ENCODE measurements around the gene ANK3.

Gene ANK3

GRCh38 chr10:60336901-60337630, 52.6 kb downstream of the ANK3 start:
- no peak overlapping the region for H3K4me3 Mint-ChIP-seq
- no peaks in the 10 kb centered on the region for H3K9me3 Mint-ChIP-seq
- intact Hi-C loops (cut with micrococcal nuclease) = no loop called here
- no peaks in the 10 kb centered on the region for H3K36me3 Mint-ChIP-seq (ENCODE audit: low read depth)
- no peak overlapping the region for H3K27ac Mint-ChIP-seq
- no peaks in the 10 kb centered on the region for H3K27me3 Mint-ChIP-seq
- H3K4me1 Mint-ChIP-seq (ENCODE audit: low read depth) = no peaks in the 10 kb centered on the region

DNA sequence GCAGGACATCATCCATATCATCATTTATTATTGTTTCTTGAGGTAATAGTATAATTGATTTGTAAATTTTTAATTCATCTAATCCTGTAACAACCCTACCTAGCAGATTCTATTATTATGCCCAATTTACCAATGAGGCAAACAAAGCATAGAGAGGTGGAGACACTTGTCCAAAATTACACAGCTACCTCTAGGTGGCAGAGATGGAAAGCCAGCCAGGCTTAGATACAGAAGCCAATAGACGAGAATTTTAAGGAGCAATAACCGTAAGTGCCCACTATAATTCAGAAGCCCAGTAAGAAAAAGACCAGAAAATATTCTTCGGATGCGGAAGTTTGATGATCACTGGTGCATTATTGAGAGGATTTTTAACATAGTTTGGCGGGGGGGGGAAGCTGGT, 54.0 kb downstream of the ANK3 start:
- Mint-ChIP-seq H3K36me3 (ENCODE audit: low read depth) (no peaks in the 10 kb centered on the region), H3K27me3 (no peaks in the 10 kb centered on the region), H3K9me3 (no peaks in the 10 kb centered on the region), H3K27ac (no peak overlapping the region), H3K4me3 (no peak overlapping the region), H3K4me1 (ENCODE audit: low read depth) (no peaks in the 10 kb centered on the region)
- intact Hi-C loops (cut with micrococcal nuclease) = no loop called here

DNA sequence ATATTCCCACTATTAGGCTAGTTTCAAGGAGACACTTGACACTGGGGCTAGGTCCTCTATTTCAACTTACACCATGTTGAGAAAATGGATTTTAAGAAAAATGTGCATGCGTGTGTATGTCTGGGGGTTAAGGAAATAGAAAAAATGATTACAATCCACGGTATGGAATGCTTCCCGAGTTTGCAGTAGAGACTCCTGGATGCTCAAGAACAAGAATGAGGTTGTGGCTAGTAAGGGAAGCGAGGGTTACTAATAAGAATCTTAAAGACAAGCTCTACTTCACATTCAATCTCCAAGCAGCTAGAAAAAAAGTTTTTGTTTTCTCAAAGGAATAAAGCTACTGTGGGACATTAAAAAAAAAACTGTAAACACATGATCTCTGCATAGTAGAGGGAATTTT, 54.7 kb downstream of the ANK3 start:
- no peak overlapping the region for H3K4me3 Mint-ChIP-seq
- intact Hi-C loops (cut with micrococcal nuclease) = no loop called here
- H3K27me3 Mint-ChIP-seq = no peaks in the 10 kb centered on the region
- H3K36me3 Mint-ChIP-seq (ENCODE audit: low read depth) = no peaks in the 10 kb centered on the region
- H3K27ac Mint-ChIP-seq = no peak overlapping the region
- H3K4me1 Mint-ChIP-seq (ENCODE audit: low read depth) = no peaks in the 10 kb centered on the region
- H3K9me3 Mint-ChIP-seq = no peaks in the 10 kb centered on the region

- Mint-ChIP-seq H3K4me3 (no peak overlapping the region), H3K9me3 (no peaks in the 10 kb centered on the region), H3K27me3 (no peaks in the 10 kb centered on the region), H3K36me3 (ENCODE audit: low read depth) (no peaks in the 10 kb centered on the region), H3K27ac (no peak overlapping the region), H3K4me1 (ENCODE audit: low read depth) (no peaks in the 10 kb centered on the region)
- intact Hi-C loops (cut with micrococcal nuclease) = no loop called here
These were observed 57.3 kb downstream of the ANK3 start for GRCh38 chr10:60332371-60332770.

DNA sequence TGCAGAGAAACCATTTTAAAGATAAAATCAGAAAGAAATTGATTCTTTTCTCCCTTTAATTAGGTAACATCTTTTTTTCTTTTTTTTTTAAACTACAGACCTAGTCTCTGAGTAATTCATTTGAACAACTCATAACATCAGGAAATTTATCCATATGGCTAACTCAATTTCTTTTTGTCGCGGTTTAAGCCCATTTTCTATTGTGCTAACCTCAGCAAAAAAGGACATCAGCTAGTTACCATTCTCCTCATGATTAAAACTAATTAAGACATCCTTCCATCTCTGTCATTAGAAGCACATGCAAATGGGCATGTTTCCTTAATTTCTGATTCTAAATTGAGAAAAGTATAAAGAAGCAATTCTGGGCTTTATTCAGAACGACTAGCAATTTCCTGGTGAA, 57.8 kb downstream of the ANK3 start:
- Mint-ChIP-seq H3K27me3 (no peaks in the 10 kb centered on the region), H3K9me3 (no peaks in the 10 kb centered on the region), H3K36me3 (ENCODE audit: low read depth) (no peaks in the 10 kb centered on the region), H3K4me1 (ENCODE audit: low read depth) (no peaks in the 10 kb centered on the region), H3K4me3 (no peak overlapping the region), H3K27ac (no peak overlapping the region)
- intact Hi-C loops (cut with micrococcal nuclease) = no loop called here

DNA sequence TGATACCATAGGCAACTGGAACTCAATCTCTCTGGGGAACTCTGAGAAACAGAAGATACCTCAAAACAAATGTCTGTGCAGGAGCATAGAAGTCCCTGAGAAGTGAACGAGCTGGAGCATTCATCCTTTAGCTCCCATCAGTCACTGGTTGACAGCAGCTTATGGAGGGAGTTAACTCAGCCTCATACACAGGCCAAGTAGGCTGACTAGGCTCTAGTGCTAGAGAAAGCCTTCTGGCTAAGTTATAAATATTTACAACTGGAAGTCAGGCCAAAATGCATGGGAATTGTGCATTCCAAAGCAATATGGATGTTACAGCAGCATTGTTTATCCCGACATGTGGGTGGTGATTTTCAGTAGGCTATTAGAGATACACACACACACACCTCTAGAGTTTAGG, 66.5 kb downstream of the ANK3 start:
- no peaks in the 10 kb centered on the region for H3K27me3 Mint-ChIP-seq
- no peaks in the 10 kb centered on the region for H3K9me3 Mint-ChIP-seq
- no peaks in the 10 kb centered on the region for H3K36me3 Mint-ChIP-seq (ENCODE audit: low read depth)
- no peaks in the 10 kb centered on the region for H3K4me1 Mint-ChIP-seq (ENCODE audit: low read depth)
- H3K27ac Mint-ChIP-seq = no peak overlapping the region
- intact Hi-C loops (cut with micrococcal nuclease) = no loop called here
- H3K4me3 Mint-ChIP-seq = no peak overlapping the region

DNA sequence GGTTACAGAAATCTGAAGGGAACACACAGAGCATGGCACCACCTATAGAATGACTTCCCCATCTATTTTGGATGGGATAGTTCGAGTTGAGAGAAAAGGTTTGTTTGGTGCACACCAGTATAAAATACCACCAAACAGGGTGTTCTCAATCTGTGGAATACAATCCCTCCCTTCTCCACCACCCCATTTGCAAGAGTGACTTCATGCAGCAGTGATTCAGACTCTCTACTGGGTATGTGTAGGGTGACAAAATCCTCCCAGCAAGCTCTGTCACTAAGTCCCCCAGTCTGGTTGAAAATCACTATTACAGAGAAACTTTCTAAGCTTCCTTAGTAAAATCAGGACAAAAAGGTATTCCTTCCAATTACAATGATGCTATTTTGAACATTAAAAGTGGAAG, 69.0 kb downstream of the ANK3 start:
- H3K27ac Mint-ChIP-seq = no peak overlapping the region
- intact Hi-C loops (cut with micrococcal nuclease) = no loop called here
- no peaks in the 10 kb centered on the region for H3K36me3 Mint-ChIP-seq (ENCODE audit: low read depth)
- H3K4me3 Mint-ChIP-seq = no peak overlapping the region
- H3K27me3 Mint-ChIP-seq = no peaks in the 10 kb centered on the region
- H3K9me3 Mint-ChIP-seq = no peaks in the 10 kb centered on the region
- H3K4me1 Mint-ChIP-seq (ENCODE audit: low read depth) = no peaks in the 10 kb centered on the region

GRCh38 chr10:60316029-60316428, 73.6 kb downstream of the ANK3 start:
- intact Hi-C loops (cut with micrococcal nuclease) = no loop called here
- no peak overlapping the region for H3K27ac Mint-ChIP-seq
- no peak overlapping the region for H3K4me3 Mint-ChIP-seq
- no peaks in the 10 kb centered on the region for H3K9me3 Mint-ChIP-seq
- no peaks in the 10 kb centered on the region for H3K27me3 Mint-ChIP-seq
- H3K36me3 Mint-ChIP-seq (ENCODE audit: low read depth) = no peaks in the 10 kb centered on the region
- H3K4me1 Mint-ChIP-seq (ENCODE audit: low read depth) = peaks cover 6% of the 10 kb centered on the region

DNA sequence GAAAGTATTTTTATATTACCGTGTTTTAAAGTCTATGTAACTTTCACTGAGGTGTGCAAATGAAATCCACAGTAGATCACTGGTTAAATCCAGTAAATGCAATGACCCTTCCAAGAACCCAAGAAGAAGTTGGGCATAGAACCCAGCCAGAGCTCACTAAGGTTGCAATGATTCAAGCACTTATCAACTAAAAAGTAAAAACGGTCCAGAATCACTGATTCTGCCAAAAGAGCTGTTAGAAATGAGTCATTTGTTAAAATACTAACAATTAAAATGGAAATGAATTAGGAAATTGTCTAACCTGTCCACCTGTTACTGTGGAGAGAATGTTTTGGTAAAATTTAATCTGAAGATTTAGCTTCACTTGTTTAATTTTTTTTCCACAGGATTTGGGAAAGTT, 74.4 kb downstream of the ANK3 start:
- H3K36me3 Mint-ChIP-seq (ENCODE audit: low read depth) = no peaks in the 10 kb centered on the region
- no peak overlapping the region for H3K27ac Mint-ChIP-seq
- no peaks in the 10 kb centered on the region for H3K27me3 Mint-ChIP-seq
- H3K9me3 Mint-ChIP-seq = no peaks in the 10 kb centered on the region
- H3K4me3 Mint-ChIP-seq = no peak overlapping the region
- H3K4me1 Mint-ChIP-seq (ENCODE audit: low read depth) = peaks cover 6% of the 10 kb centered on the region
- intact Hi-C loops (cut with micrococcal nuclease) = no loop called here

GRCh38 chr10:60314069-60314940, 75.4 kb downstream of the ANK3 start:
- Mint-ChIP-seq H3K27me3 (peaks cover 1% of the 10 kb centered on the region), H3K36me3 (ENCODE audit: low read depth) (no peaks in the 10 kb centered on the region), H3K27ac (no peak overlapping the region), H3K9me3 (no peaks in the 10 kb centered on the region), H3K4me1 (ENCODE audit: low read depth) (peaks cover 6% of the 10 kb centered on the region), H3K4me3 (no peak overlapping the region)
- intact Hi-C loops (cut with micrococcal nuclease) = no loop called here

DNA sequence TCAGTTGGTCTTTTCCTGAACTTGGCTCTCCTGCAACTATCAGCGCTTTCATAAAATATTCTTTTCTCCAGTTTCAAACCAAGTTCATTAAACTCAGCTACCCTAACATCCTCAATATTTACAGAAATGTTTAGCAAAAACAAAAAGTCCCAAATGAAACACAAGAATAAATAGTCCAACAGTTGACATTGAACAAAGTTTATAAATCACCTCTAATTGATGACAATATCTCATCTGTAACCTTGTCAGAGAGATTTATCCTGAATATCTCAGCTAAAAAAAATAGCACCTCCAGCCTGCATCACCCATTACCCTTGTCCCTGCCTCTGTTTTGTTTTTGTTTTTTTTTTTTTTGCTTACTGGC, 76.1 kb downstream of the ANK3 start:
- no peaks in the 10 kb centered on the region for H3K9me3 Mint-ChIP-seq
- no peaks in the 10 kb centered on the region for H3K36me3 Mint-ChIP-seq (ENCODE audit: low read depth)
- intact Hi-C loops (cut with micrococcal nuclease) = no loop called here
- H3K27ac Mint-ChIP-seq = no peak overlapping the region
- H3K4me1 Mint-ChIP-seq (ENCODE audit: low read depth) = peaks cover 6% of the 10 kb centered on the region
- H3K4me3 Mint-ChIP-seq = no peak overlapping the region
- peaks cover 1% of the 10 kb centered on the region for H3K27me3 Mint-ChIP-seq

DNA sequence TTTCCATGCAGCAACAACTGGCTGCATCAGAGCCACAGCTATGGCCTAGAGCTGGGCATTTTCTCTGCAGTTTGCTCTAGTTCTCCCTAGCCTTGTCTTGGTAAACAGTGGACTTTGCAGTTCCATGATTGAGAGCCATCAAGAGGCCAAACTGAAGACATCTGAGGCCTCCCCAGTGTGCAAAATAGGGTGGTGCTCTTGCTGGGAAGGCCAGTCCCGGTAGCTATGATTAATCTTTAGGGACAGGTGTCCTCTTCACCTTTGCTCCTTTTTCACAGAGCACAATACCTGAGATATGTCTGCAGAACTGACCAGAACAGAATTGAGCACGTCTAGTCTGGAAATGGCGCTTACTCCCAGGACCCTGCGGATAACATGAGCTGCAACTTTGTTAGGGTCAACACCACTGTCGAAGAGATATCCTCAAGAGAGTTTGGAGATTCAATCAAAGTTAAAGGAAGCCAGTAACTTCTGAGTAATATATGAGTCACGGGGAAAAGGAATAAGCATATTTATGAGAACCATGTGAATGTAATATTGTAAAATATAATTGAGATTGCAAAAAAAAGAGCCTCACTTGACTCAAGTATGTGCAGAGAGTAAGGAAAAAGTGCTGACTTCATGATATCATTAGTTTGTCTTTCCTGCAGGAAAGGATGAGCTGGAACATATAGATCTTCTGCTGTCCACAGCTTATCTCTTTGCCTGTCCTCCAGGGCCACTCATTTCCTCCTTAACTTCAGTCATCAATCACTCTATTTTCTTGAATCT, 76.7 kb downstream of the ANK3 start:
- H3K9me3 Mint-ChIP-seq = no peaks in the 10 kb centered on the region
- no peak overlapping the region for H3K4me3 Mint-ChIP-seq
- H3K36me3 Mint-ChIP-seq (ENCODE audit: low read depth) = no peaks in the 10 kb centered on the region
- intact Hi-C loops (cut with micrococcal nuclease) = no loop called here
- H3K4me1 Mint-ChIP-seq (ENCODE audit: low read depth) = peaks cover 6% of the 10 kb centered on the region
- peaks cover 1% of the 10 kb centered on the region for H3K27me3 Mint-ChIP-seq
- no peak overlapping the region for H3K27ac Mint-ChIP-seq

GRCh38 chr10:60311821-60312220, 77.9 kb downstream of the ANK3 start:
- intact Hi-C loops (cut with micrococcal nuclease) = no loop called here
- Mint-ChIP-seq H3K4me3 (no peak overlapping the region), H3K36me3 (ENCODE audit: low read depth) (no peaks in the 10 kb centered on the region), H3K27ac (no peak overlapping the region), H3K4me1 (ENCODE audit: low read depth) (peaks cover 6% of the 10 kb centered on the region), H3K27me3 (peaks cover 1% of the 10 kb centered on the region), H3K9me3 (no peaks in the 10 kb centered on the region)

- H3K9me3 Mint-ChIP-seq = no peaks in the 10 kb centered on the region
- H3K27me3 Mint-ChIP-seq = peaks cover 1% of the 10 kb centered on the region
- H3K4me3 Mint-ChIP-seq = no peak overlapping the region
- intact Hi-C loops (cut with micrococcal nuclease) = no loop called here
- no peaks in the 10 kb centered on the region for H3K36me3 Mint-ChIP-seq (ENCODE audit: low read depth)
- peaks cover 6% of the 10 kb centered on the region for H3K4me1 Mint-ChIP-seq (ENCODE audit: low read depth)
- H3K27ac Mint-ChIP-seq = no peak overlapping the region
These were observed 78.9 kb downstream of the ANK3 start for GRCh38 chr10:60310740-60311139.
